Prostate gland (tissue), 2 donors: ENCODE data around the gene H6PD. TPM values are rescaled to one million over a fixed set of nuclear protein-coding genes. Genes with fewer than 3 reads are reported as not detected.

Experiments used
- DNase-seq: peaks from one replicate; pipeline ENCODE4 v3.0.0-alpha.2; 2019; ENCODE audit warnings: low spot score
- H3K27ac ChIP-seq, 2 donors: fragments of 200-600 bp; sonication (generic); 2 replicates each; pipeline ENCODE4 v1.5.1; 2017 to 2019
- H3K27me3 ChIP-seq: fragments of 200-600 bp; sonication (generic); replicated peaks from 2 replicates; pipeline ENCODE4 v1.5.1; 2019; ENCODE audit not compliant: insufficient read depth
- H3K36me3 ChIP-seq, 2 donors: fragments of 200-600 bp; sonication (generic); 1 replicate in 1 of 2; 2 replicates in 1 of 2; pipeline versions ENCODE4 v1.5.1 to v1.8.1; 2017 to 2019
- H3K4me1 ChIP-seq: fragments of 200-600 bp; sonication (generic); replicated peaks from 2 replicates; pipeline ENCODE4 v1.5.1; 2019
- H3K4me3 ChIP-seq, 2 donors: fragments of 200-600 bp; sonication (generic); 2 replicates each; pipeline ENCODE4 v1.5.1; 2017 to 2019
- H3K9me3 ChIP-seq: fragments of 200-600 bp; sonication (generic); 2 replicates; pipeline ENCODE4 v1.5.1; 2017
- POLR2A ChIP-seq: fragments of 450-650 bp; IDR thresholded peaks from one replicate; pipeline ENCODE4 v1.6.1; 2016; ENCODE audit warnings: antibody characterized with exemption, mild to moderate bottlenecking
- POLR2AphosphoS5 ChIP-seq: sonication (generic); formaldehyde crosslinking; IDR thresholded peaks from one replicate; pipeline ENCODE4 v1.6.1; 2017; ENCODE audit warnings: antibody characterized with exemption
- WGBS: methylation state at CpG from one replicate; pipeline ENCODE4 v1.1.5; 2018; 5-methylcytosine and 5-hydroxymethylcytosine counted together
- intact Hi-C: fragments of 100-400 bp; cut with DNase I; formaldehyde crosslinking; loops from one replicate; pipeline ENCODE4 v1.14.2; 2022
- total RNA-seq, 2 donors: library from RNA; depleted of rRNA; stranded (reverse); fragments of >200 nt; gene quantifications; one replicate each; pipeline ENCODE4 v1.1.0, GENCODE V29; 2016
- TF ChIP-seq, protein P1 (sequence below), 4 experiments: fragments of 200-600 bp in 2 of 4; fragments of 450-650 bp in 2 of 4; sonication (generic) in 2 of 4; IDR thresholded peaks; 1 replicate in 3 of 4; 2 replicates in 1 of 4; pipeline ENCODE4 v1.5.1; 2016 to 2019; ENCODE audit warnings: antibody characterized with exemption in 4 of 4, mild to moderate bottlenecking in 2 of 4, moderate library complexity in 2 of 4

The H6PD gene
- total RNA-seq, 2 donors from 2014 or later = 52.8 to 88.8 TPM

DNA sequence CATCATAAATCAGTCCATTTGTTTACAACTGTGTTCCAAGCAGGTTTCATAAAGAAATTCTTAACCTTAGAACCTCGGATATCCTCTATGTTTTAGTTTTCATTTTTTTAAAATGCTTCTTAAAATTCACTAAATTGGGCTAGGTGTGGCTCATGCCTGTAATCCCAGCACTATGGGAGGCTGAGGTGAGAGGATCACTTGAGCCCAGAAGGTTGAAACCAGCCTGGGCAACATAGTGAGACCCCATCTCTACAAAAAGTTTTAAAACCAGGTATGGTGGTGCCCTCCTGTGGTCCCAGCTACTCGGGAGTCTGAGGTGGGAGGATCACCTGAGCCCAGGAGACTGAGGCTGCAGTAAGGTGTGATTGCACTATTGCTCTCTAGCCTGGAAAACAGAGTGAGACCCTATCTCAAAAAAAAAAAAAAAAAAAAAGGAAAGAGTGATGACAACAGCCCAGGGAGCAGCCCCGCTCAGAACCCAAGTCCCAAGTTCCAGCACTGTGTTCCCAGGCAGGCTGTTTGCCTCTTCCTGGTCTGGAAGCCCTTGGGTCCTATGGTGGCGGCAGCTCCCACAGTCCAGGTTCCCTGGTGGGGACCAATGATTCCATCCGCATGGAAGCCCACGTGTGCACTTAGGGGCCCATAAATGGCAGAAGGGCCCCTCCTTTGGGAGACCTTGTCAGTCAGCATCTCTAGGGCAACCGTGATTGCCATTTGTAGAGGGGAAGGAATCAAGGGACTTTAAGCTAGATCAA is 33.4 kb downstream of the H6PD start:
- DNase-seq = no peak
- TF ChIP-seq, protein P1, sequence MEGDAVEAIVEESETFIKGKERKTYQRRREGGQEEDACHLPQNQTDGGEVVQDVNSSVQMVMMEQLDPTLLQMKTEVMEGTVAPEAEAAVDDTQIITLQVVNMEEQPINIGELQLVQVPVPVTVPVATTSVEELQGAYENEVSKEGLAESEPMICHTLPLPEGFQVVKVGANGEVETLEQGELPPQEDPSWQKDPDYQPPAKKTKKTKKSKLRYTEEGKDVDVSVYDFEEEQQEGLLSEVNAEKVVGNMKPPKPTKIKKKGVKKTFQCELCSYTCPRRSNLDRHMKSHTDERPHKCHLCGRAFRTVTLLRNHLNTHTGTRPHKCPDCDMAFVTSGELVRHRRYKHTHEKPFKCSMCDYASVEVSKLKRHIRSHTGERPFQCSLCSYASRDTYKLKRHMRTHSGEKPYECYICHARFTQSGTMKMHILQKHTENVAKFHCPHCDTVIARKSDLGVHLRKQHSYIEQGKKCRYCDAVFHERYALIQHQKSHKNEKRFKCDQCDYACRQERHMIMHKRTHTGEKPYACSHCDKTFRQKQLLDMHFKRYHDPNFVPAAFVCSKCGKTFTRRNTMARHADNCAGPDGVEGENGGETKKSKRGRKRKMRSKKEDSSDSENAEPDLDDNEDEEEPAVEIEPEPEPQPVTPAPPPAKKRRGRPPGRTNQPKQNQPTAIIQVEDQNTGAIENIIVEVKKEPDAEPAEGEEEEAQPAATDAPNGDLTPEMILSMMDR (IDR thresholded peaks at IDR 0.05) = no peak
- TF ChIP-seq POLR2A = no peak
- no peak for TF ChIP-seq POLR2AphosphoS5
- WGBS = 85% methylated on average over 7 of the region's 7 CpGs
- peaks cover 15 to 19% of the 10 kb centered on the region in 2 donors for H3K36me3 ChIP-seq
- intact Hi-C loops = loop anchor here (5.0 kb wide), 2 partner anchors 189 to 224 kb away; no protein-coding TSS in a partner anchor
- no peaks in the 10 kb centered on the region for H3K9me3 ChIP-seq
- H3K4me3 ChIP-seq = no peak overlapping the region
- no peaks in the 10 kb centered on the region for H3K4me1 ChIP-seq
- no peaks in the 10 kb centered on the region for H3K27me3 ChIP-seq
- no peak overlapping the region for H3K27ac ChIP-seq

DNA sequence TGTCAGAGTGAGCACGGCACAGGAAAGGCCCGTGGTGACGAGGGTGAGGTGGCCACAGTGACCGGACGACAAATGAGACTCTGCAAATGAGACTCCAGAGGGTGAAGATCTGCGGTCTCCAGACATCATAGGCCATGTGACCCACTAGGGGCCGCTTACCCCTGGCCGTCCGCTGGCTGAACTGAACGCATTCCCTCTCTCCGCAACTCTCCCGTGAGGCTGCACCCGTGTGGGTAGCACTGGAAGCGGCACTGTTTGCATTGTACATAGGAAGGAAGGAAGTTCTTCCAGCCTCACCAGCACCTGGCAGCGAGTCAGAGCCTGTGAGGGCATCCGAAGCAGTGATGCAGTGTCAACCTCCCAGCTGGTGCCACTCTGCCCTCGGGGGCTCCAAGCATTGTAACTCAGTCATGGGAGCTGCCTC is 34.5 kb downstream of the H6PD start:
- TF ChIP-seq POLR2A (no peak), POLR2AphosphoS5 (no peak)
- TF ChIP-seq, protein P1 (IDR thresholded peaks at IDR 0.05) = no peak
- no peaks in the 10 kb centered on the region for H3K4me1 ChIP-seq
- H3K27ac ChIP-seq = no peak overlapping the region
- DNase-seq = no peak
- no peaks in the 10 kb centered on the region for H3K27me3 ChIP-seq
- peaks cover 12 to 13% of the 10 kb centered on the region in 2 donors for H3K36me3 ChIP-seq
- no peaks in the 10 kb centered on the region for H3K9me3 ChIP-seq
- WGBS = 71% methylated on average over 17 of the region's 17 CpGs
- intact Hi-C loops = loop anchor here (5.0 kb wide), 2 partner anchors 188 to 223 kb away; no protein-coding TSS in a partner anchor
- no peak overlapping the region for H3K4me3 ChIP-seq

DNA sequence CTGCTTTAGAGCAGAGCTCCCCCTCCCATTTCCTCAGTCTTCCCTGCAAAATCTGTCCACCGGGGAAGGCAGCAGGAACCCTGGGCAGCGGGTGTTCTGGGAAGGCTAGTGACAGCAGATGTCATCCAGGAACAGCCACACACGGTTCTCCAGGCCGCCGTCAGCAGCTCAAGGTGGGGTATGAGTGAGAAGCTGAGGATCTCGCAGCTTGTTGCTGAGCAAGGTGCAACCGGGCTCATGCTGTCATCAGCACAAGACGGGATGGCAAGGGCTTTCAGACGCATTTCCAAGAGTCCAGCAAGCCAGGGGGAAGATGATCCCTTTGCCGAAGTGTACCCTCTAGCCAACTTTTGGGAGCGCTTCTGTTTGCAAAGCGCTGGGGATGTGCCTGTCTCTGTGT is 35.1 kb downstream of the H6PD start:
- 69% methylated on average over 12 of the region's 12 CpGs for WGBS
- Histone ChIP-seq H3K27me3 (no peaks in the 10 kb centered on the region), H3K27ac (no peak overlapping the region), H3K4me1 (no peaks in the 10 kb centered on the region), H3K36me3 (peaks cover 6 to 7% of the 10 kb centered on the region in 2 donors), H3K9me3 (no peaks in the 10 kb centered on the region), H3K4me3 (no peak overlapping the region)
- TF ChIP-seq, protein P1 (IDR thresholded peaks at IDR 0.05) = no peak
- TF ChIP-seq POLR2A = no peak
- intact Hi-C loops = loop anchor here (5.0 kb wide), 2 partner anchors 188 to 223 kb away; no protein-coding TSS in a partner anchor
- DNase-seq = no peak

DNA sequence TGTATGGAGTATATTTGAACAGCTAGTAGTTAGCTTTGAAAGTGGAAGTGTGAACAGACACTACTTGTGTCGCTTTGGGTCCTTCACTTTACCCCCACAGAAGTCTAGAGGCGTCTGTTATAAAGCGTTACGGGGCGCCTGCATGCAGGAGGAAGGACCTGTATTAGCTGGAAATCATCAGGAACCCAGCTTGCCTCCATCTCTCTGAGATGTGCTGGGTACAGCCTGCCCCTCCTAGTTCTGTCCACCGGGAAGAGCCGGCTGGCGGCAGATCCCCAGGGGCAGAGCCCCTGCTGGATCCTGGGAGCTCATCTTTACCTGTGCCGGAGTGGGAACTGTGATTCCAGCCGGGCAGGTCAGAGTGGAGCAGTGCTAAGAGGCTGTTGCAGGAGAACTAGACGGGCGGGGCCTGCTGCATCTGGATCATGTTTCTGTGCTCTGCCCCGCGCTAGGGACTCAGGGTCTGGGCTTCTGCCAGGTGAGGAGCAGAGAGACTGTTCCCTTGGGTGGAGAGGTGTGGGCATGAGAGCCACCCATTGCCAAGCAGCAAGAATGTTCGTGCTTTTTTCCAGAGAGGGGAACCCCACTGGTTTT is 35.8 kb downstream of the H6PD start:
- no peak overlapping the region for H3K4me3 ChIP-seq
- no peaks in the 10 kb centered on the region for H3K9me3 ChIP-seq
- TF ChIP-seq POLR2A = no peak
- TF ChIP-seq, protein P1 (IDR thresholded peaks at IDR 0.05) = no peak
- TF ChIP-seq POLR2AphosphoS5 = no peak
- peaks cover 0 to under 1% of the 10 kb centered on the region in 2 donors for H3K36me3 ChIP-seq
- H3K27me3 ChIP-seq = no peaks in the 10 kb centered on the region
- intact Hi-C loops = no loop called here
- H3K27ac ChIP-seq = no peak overlapping the region
- WGBS = 33% methylated on average over 15 of the region's 15 CpGs
- H3K4me1 ChIP-seq = no peaks in the 10 kb centered on the region
- peak; percentile 57 for DNase-seq
